ENCODE data around the gene NOC4L.
"Not testable (repeated sequence)": the region's sequence is repeated elsewhere in the genome, so short reads cannot be mapped to it uniquely, and the experiment has no call there.

NOC4L gene

GRCh38 chr12:132144810-132145168 lies 532 bp downstream of the NOC4L start:
- DNase-seq = no peak

DNA sequence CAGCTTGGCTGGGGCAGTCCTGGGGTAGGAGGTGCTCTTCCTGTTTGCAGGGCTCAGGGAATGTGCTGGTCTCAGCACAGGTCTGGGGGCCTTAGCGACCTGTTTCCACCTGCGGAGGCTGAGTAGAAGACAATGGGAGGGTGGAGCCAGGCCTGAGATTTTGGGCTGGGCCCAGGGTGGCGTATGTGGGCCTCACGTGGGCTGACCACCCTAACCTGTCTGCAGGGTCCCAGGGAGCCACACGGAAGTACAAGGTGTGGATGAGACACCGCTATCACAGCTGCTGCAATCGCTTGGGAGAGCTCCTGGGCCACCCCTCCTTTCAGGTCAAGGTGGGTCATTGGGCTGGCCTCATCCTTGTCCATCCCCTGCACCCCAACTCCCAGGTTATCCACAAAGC lies 1.1 kb downstream of the NOC4L start:
- DNase-seq = no peak

GRCh38 chr12:132146098-132146497 lies 1.8 kb downstream of the NOC4L start:
- no peak for DNase-seq

GRCh38 chr12:132146772-132147422 lies 2.6 kb downstream of the NOC4L start:
- no peak for DNase-seq

DNA sequence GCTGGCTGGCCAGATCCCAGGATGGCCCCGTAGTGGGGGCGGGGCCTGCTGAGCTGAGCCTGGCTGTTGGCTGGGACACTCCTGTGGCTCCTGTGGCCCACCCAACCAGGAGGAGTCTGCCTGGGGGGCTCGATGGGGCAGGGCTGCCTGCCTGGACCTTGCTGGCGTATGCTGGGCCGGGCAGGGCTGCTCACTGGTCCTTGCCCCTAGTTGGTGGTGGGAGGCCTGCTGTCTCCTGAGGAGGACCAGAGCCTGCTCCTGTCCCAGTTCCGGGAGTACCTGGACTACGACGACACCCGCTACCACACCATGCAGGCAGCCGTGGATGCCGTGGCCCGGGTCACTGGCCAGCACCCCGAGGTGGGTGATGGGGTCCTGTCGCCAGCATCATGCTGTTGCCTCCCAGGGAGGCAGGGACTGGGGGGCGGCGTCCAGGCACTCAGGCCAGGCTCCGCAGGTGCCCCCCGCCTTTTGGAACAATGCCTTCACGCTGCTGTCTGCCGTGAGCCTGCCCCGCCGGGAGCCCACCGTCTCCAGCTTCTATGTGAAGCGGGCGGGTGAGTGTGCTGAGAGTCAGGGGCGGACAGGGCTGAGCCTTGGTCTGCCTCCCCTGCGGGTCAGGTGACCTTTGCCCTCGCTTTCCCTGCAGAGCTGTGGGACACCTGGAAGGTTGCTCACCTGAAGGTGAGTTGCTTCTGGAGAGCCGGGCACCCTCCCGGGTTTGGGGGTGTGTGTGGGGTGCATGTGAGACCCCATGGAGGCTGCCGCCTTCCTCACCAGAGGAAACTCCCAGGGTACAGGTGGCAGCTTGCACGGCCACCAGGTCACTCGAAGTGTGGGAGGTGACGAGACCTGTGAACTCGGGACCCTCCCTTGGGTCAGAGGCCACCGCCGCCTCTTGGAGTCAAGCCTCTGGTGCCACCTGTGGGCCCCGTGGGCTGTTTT lies 3.4 kb downstream of the NOC4L start:
- no peak for DNase-seq

- no peak for DNase-seq
Observed at GRCh38 chr12:132148368-132149045, 4.2 kb downstream of the NOC4L start.

GRCh38 chr12:132149526-132149925 lies 5.3 kb downstream of the NOC4L start:
- DNase-seq = not testable (repeated sequence)

- DNase-seq = no peak
Observed at GRCh38 chr12:132150780-132151144, 6.5 kb downstream of the NOC4L start.

DNA sequence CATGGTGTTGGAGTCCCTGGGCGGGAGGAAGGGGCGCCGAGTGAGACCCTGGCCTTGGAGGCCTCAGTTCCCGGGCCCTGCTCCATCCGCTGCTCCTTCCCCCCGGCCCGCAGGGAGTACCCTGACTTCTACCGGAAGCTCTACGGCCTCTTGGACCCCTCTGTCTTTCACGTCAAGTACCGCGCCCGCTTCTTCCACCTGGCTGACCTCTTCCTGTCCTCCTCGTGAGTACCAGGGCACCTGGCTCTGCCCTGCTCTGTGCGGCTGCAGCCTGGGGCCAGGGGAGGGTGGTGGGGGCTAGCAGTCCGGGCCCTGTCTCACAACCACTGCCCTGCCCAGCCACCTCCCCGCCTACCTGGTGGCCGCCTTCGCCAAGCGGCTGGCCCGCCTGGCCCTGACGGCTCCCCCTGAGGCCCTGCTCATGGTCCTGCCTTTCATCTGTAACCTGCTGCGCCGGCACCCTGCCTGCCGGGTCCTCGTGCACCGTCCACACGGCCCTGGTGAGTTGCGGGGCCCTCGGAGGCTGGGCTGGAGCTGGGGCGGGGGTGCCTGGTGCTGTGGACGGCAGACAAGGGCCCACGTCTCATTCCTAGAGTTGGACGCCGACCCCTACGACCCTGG lies 7.0 kb downstream of the NOC4L start:
- no peak for DNase-seq

- DNase-seq = no peak
Observed at GRCh38 chr12:132151766-132152410, 7.6 kb downstream of the NOC4L start.

DNA sequence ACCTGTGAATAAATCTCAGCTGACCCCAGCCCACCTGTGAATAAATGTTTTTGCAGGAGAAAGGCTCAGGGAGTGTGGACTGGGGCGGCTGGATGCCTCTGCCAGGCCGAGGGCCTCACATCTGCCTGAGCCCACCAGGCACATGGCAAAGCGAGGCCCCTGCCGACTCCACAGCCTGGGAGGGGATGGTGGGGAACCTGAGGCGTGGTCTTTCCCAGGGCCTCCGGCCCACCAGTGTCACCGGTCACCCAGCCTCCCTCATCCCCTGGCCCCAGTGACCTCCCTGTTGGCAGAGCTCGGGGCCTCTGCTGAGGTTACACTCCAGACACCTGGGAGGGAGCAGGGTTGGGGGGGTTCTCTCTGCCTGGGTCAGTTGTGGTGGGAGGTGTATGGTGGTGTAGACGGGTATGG lies 8.2 kb downstream of the NOC4L start:
- no peak for DNase-seq

- no peak for DNase-seq
Observed at GRCh38 chr12:132152953-132153352, 8.7 kb downstream of the NOC4L start.

GRCh38 chr12:132153501-132154340 lies 9.5 kb downstream of the NOC4L start:
- peak; percentile 53 to 61 for DNase-seq

GRCh38 chr12:132154341-132154761 lies 10.1 kb downstream of the NOC4L start:
- DNase-seq = no peak

DNA sequence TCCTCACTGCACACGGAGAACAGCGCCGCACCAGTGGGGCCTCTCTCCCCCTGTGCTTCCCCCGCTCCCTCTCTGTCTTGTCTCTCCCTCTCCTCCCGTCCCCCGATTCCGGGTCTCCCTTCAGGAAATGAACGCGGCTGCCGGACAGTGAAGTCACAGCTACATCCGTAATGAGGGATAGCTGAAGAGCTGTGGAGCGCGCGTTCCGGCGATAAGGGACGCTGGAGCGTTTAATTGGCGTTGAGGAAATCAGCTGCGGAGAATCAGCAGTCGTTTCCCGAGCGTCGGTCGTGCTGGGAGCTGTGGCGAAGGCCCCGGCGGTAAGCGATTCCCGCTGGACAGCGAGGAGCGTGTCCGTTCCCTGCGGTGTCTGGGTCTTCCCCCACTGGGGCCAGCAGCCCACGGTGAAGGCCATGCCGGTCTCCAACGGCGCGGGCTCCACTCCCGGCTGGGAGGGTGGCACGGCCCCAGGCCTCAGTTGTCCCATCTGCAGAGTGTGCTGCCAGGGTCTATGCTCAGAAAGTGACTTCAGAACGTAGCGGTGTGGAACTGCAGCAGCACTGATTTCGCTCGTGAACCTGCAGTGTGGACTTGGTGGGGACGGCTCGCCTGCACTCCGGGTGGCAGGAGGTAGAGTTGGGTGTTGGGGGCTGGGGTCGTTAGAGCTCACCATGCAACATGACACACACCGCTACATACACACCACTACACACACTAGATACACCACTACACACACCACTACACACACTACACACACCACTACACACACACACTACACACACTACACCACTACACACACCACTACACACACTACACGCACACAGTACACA lies 10.9 kb downstream of the NOC4L start:
- DNase-seq = no peak

GRCh38 chr12:132155771-132156572 lies 11.7 kb downstream of the NOC4L start:
- no peak for DNase-seq

DNA sequence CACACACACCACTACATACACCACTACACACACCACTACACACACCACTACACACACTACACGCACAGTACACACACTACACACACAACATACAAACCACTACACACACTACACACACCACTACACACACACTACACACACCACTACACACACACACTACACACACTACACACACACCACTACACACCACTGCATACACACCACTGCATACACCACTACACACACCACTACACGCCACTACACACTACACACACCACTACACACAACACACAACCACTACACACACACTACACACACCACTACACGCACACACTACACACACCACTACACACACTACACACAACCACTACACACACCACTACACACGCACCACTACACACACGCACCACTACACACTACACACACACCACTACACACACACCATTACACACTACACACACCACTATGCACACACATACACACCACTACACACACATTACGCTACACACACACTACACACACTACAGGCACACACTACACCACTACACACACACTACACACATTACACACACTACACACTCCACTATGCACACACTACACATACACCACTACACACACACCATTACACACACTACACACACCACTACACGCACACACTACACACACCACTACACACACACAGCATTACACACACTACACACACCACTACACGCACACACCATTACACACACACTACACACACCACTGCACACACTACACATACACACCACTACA lies 12.5 kb downstream of the NOC4L start:
- DNase-seq = no peak

- DNase-seq = no peak
Observed at GRCh38 chr12:132157733-132158409, 13.6 kb downstream of the NOC4L start.

Data from activated CD4-positive, alpha-beta T cell treated with anti-CD3 and anti-CD28 coated beads, Interleukin-2, amount 50 U/mL, for 4 hours (primary cell).